Astrocyte of the cerebellum (primary cell): ENCODE measurements around the gene TMED4.

Experiments used
- DNase-seq: peaks from one replicate; pipeline ENCODE4 v3.0.0-alpha.2; 2011; ENCODE audit warnings: low read depth
- H3K4me3 ChIP-seq: 2 replicates; pipeline ENCODE4 v1.5.1; 2011; ENCODE audit warnings: mild to moderate bottlenecking, low read depth, low read length, moderate library complexity
- in situ Hi-C: cut with HindIII; loops from 2 replicates; pipeline ENCODE4 v1.10.0; 2017; ENCODE audit warnings: low sequenced_read_pairs
- TF ChIP-seq, protein P1 (sequence below): IDR thresholded peaks from 2 replicates; pipeline ENCODE4 v1.5.1; 2012; ENCODE audit warnings: low read length, low read depth, moderate library complexity, mild to moderate bottlenecking; ENCODE audit errors: missing control alignments

TMED4 gene

DNA sequence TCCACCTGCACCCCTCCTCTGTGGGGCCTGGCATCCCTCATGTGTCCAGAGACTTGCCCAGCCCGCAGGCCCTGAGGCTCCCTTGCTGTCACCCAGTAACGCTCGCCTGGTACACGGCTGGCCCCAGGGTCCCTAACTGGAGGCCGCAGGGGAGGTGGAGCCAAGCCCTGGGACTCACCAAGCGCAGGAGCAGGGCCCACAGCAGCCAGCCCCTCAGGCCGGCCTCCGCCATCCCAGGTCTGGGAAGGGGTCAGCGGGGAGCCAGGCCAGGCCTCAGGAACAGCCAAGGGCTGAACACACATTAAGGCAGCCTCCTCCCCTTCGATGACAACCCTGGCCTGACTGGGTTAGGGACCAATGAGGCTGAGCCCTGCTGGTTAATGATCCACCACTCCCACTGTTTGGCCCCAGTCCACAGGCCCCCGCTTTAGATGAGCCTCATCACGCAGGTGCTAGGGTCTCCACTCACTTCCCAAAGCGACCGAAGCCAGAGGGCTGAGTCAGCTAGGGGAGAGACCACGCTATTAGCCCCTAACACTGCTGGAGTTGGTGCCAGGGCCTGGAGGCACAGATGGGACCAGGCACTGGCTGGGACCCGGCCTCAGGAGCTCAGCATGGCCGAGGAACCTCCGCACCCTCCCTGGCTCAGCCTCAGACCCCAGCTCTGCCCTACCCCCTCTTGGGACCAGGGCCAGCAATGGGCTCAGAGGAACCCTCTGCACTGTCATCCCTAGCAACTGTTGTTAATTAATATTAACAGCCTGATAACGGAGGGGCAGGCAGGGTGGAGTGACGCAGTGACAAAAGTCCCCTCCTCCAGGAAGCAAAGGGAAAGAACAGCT lies 40.8 kb downstream of the TMED4 start, which contains the start of gene NPC1L1:
Gene NPC1L1, minus strand, starts transcription at position 303 of the 842 bp plus-strand sequence. Its CDS starts 71 bp downstream, at position 232.
- in situ Hi-C loops = no loop called here
- no peak for DNase-seq

DNA sequence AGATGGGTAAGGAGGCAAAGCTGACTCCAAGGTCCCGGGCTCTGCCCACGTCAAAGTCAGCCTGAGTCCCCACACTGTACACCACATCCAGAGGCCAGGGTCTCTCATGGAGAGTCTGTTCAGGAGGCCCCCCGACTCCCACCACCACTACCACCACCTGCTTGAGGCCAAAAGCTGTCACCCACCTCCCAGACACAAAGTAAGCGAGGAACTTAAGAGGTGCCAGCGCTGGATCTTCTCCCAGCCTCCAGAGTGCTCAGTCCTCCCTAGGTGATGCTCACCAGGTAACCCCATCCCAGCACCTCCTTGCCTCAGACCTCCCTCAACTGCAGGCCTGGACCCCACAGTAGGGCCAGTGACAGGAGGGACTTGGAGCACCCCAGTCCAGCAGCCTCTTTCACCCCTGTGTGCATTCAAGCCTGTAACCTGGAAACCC lies 41.4 kb downstream of the TMED4 start:
- in situ Hi-C loops = no loop called here
- TF ChIP-seq, protein P1, sequence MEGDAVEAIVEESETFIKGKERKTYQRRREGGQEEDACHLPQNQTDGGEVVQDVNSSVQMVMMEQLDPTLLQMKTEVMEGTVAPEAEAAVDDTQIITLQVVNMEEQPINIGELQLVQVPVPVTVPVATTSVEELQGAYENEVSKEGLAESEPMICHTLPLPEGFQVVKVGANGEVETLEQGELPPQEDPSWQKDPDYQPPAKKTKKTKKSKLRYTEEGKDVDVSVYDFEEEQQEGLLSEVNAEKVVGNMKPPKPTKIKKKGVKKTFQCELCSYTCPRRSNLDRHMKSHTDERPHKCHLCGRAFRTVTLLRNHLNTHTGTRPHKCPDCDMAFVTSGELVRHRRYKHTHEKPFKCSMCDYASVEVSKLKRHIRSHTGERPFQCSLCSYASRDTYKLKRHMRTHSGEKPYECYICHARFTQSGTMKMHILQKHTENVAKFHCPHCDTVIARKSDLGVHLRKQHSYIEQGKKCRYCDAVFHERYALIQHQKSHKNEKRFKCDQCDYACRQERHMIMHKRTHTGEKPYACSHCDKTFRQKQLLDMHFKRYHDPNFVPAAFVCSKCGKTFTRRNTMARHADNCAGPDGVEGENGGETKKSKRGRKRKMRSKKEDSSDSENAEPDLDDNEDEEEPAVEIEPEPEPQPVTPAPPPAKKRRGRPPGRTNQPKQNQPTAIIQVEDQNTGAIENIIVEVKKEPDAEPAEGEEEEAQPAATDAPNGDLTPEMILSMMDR = no peak
- H3K4me3 ChIP-seq = no peak overlapping the region
- no peak for DNase-seq

More for the DNA sequence above, 40.8 kb downstream of the TMED4 start, which contains the start of gene NPC1L1:
- TF ChIP-seq, protein P1 = no peak
- no peak within 1 kb of the TSS for H3K4me3 ChIP-seq

DNA sequence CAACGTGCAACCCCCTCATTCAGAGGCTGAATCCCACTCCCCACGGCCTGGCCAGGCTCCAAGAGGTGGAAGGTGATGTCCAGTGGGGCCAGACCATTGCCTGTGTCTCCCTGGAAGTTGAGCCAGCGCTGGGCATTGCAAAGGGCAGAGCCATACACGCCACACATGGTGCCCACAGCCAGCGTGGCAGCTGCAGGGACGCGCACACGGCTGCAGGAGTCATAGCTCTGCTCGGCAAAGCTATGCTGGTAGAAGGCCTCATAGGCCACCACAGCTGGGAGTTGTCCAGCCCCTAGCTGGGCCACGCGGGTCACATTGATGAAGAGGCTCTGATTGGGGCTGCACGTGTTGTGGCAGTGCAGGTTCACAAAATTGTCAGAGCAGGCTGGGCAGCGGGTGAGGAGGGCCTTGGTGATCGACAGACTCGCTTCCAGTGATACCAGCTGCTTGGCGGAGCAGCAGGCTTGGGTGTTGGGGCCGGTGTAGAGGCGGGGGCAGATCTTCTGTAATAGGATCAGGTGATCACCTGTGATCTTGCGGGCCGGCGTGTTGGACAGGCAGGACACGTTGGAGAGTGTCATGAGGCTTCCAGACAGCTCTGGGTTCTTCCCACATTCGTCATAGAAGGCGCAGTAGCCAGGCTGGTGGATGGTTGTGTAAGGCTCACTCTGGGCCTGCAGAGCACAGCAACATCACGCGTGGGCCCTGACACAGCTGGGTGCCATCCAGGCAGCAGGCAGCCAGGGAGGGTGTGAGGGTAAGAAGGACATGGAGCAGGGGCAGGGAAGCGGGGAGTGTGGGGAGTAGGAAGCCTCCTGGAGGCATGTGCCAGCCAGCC lies 42.1 kb downstream of the TMED4 start:
- no peak for DNase-seq
- H3K4me3 ChIP-seq = no peak overlapping the region
- in situ Hi-C loops = no loop called here
- TF ChIP-seq, protein P1 = no peak

DNA sequence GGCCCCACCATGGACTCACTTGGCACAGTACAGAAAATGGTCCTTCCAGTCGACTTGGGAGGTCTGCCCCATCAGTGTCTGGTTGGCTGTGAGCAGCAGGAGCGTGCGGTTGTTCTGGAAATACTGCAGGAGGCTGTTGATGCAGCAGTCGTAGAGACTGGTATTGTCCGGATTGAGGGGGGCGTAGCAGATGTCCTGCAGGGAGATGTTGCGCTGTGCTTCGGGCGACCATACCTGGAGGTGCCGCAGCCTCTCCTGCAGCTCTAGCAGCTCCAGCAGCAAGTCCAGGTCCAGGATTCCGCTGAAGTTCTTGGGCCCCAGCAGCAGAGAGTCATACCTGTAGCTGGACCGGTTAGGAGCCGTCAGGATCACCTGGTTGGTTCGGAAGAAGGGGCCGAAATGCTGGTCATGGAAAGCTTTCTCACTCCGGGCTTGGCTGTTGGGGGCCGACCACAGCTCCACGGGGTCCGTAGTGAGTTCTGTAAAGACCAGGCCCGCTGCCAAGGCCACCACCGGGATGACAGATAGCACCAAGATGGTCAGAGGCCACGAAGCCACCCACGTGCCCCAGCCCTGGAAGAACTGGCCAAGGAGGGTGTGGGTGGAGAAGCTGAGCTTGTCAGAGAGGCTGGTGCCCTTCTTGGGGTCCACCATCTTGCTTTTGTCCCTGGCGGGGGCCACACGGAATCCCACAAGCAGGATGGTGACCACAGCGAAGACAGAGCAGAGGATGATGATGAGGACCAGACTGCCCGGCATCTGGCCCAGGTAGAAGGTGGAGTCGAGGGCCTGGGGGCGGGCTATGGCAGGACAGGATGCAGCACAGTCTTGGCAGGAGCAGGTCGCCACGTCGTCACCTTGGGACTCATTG lies 43.0 kb downstream of the TMED4 start:
- TF ChIP-seq, protein P1 = no peak
- H3K4me3 ChIP-seq = no peak overlapping the region
- in situ Hi-C loops = no loop called here
- no peak for DNase-seq

DNA sequence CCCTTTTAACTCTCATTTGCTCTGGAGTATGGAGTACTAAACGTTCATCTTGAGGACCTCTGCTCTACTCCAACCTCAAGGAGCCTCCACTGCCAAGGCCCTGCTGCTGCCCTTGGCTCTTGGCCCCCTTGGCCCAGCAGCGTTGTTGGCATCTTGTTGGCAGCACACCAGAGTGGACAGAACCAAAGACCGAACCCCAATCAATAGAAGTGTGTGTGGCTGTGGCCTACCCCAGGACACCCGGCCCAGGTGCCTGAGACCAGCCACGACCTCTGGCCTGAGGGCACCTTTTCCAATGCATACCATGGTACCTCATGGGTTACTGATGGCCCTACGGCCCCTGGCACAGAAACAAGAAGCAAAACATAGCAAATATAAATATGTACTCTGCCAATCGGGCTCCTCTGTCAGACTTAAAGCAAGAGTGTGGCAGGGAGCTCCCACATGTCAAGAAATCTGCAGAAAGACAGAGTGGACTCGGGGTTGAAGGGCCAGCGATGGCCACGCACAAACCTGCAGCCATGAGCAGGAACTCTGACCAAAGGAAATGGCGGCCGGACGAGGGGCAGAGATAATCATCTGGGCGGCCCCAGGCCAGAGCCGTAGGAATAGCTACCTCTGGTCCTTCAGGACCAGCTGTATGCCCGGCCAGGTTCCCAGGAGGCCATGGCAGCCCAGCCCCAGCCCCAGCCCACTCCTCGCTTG lies 43.8 kb downstream of the TMED4 start:
- H3K4me3 ChIP-seq = no peak overlapping the region
- DNase-seq = no peak
- TF ChIP-seq, protein P1 = no peak
- in situ Hi-C loops = no loop called here
